K562 (cell line): ENCODE measurements around the gene SFXN2. TPM values are rescaled to one million over a fixed set of nuclear protein-coding genes. Genes with fewer than 3 reads are reported as not detected.

Experiments used
- ATAC-seq: fragments of 200-7000 bp; cut with Tn5 transposase; 3 replicates; pipeline ENCODE4 v1.9.1; 2020; ENCODE audit warnings: moderate library complexity
- BruUV-seq: library from RNA; stranded (reverse); fragments of 400-500 nt; replicated peaks from 2 replicates; lab custom pipeline; 2021; lab: Mats Ljungman, UMichigan
- CTCF ChIA-PET: fragments of 300-600 bp; formaldehyde crosslinking; extraction: SDS; loops from one replicate; lab custom pipeline; 2021; ENCODE audit warnings: low intra/inter-chr PET ratio; lab: Yijun Ruan, JAX
- POLR2A ChIA-PET: fragments of 300-600, 350-650 bp; sonication (Branson Sonifier 250); formaldehyde crosslinking; extraction: SDS; loops from one replicate; lab custom pipeline; 2021; ENCODE audit warnings: antibody characterized with exemption, inconsistent platforms; lab: Yijun Ruan, JAX
- DNase-seq, 4 experiments: peaks; one replicate each; pipeline versions ENCODE4 v3.0.0 to v3.0.0-alpha.2; 2011 to 2018; ENCODE audit warnings: low spot score in 3 of 4, mixed read lengths in 3 of 4; ENCODE audit errors: extremely low read depth in 1 of 4
- FAIRE-seq: peaks from 2 replicates; lab custom pipeline; 2011; peaks lifted over from hg19 to GRCh38; lab: Jason Lieb, UNC
- H2AFZ ChIP-seq: 2 replicates; pipeline ENCODE4 v1.6.0; 2011; ENCODE audit warnings: low read depth, low read length, control low read depth, inconsistent platforms
- H3K27ac ChIP-seq: fragments of 200-600 bp; 3 replicates; pipeline ENCODE4 v1.8.0; 2011; ENCODE audit warnings: low read depth, mild to moderate bottlenecking, control low read depth, inconsistent platforms, low read length, moderate library complexity, mixed read lengths; ENCODE audit errors: extremely low read depth
- H3K27me3 ChIP-seq, 2 experiments: fragments of 300-600 bp in 1 of 2; 2 replicates in 1 of 2; 3 replicates in 1 of 2; pipeline versions ENCODE4 v1.6.0 to v1.8.0; 2011; ENCODE audit warnings: inconsistent platforms in 2 of 2, low read length in 2 of 2, mild to moderate bottlenecking in 1 of 2, mixed read lengths in 1 of 2, moderate library complexity in 1 of 2; ENCODE audit not compliant: control insufficient read depth in 2 of 2, insufficient read depth in 2 of 2
- H3K36me3 ChIP-seq: fragments of 300-600 bp; 3 replicates; pipeline ENCODE4 v1.8.0; 2011; ENCODE audit warnings: mild to moderate bottlenecking, low read length, inconsistent platforms; ENCODE audit not compliant: control insufficient read depth, insufficient read depth
- H3K4me1 ChIP-seq, 2 experiments: fragments of 200-600 bp in 1 of 2; replicated peaks in 1 of 2; 2 replicates in 1 of 2; 3 replicates in 1 of 2; pipeline versions ENCODE4 v1.5.1 to v1.8.0; 2011; ENCODE audit warnings: inconsistent platforms in 2 of 2, low read length in 2 of 2, mild to moderate bottlenecking in 1 of 2, mixed read lengths in 1 of 2, moderate library complexity in 1 of 2; ENCODE audit not compliant: control insufficient read depth in 2 of 2, insufficient read depth in 2 of 2
- H3K4me2 ChIP-seq: 2 replicates; pipeline ENCODE4 v1.6.1; 2011; ENCODE audit warnings: low read length, control low read depth, inconsistent platforms, mixed read lengths; ENCODE audit not compliant: insufficient read depth
- H3K4me3 ChIP-seq: fragments of 200-600 bp; sonication (generic), shearing (Covaris generic); 2 replicates; pipeline ENCODE4 v1.5.1; 2016; ENCODE audit warnings: control low read depth, inconsistent platforms
- H3K79me2 ChIP-seq: fragments of 200-600 bp; 3 replicates; pipeline ENCODE4 v1.8.0; 2011; ENCODE audit warnings: low read length, inconsistent platforms; ENCODE audit not compliant: control insufficient read depth, insufficient read depth
- H3K9ac ChIP-seq, 2 experiments: 2 replicates each; pipeline versions ENCODE4 v1.6.0 to v1.6.1; 2011; ENCODE audit warnings: low read depth in 2 of 2, low read length in 2 of 2, control low read depth in 1 of 2, inconsistent platforms in 1 of 2, mild to moderate bottlenecking in 1 of 2, mixed read lengths in 1 of 2; ENCODE audit not compliant: insufficient read depth in 1 of 2
- H3K9me1 ChIP-seq: one replicate; pipeline ENCODE4 v1.6.0; 2011; ENCODE audit warnings: inconsistent platforms, mild to moderate bottlenecking, low read length, moderate library complexity; ENCODE audit not compliant: control insufficient read depth, insufficient read depth
- H3K9me3 ChIP-seq: replicated peaks from 2 replicates; pipeline ENCODE4 v1.5.1; 2011; ENCODE audit warnings: low read depth, low read length, inconsistent platforms; ENCODE audit not compliant: control insufficient read depth, insufficient read depth
- H4K20me1 ChIP-seq: replicated peaks from 2 replicates; pipeline ENCODE4 v1.6.1; 2011; ENCODE audit warnings: low read length, inconsistent platforms, mixed read lengths; ENCODE audit not compliant: control insufficient read depth, insufficient read depth
- ARNT ChIP-seq, 2 experiments: fragments of 450-650 bp; IDR thresholded peaks; 2 replicates each; pipeline ENCODE4 v1.6.1; 2016; ENCODE audit warnings: mild to moderate bottlenecking in 1 of 2
- DPF2 ChIP-seq: fragments of 450-650 bp; IDR thresholded peaks from 2 replicates; pipeline ENCODE4 v1.6.1; 2016
- E2F5 ChIP-seq: sonication (generic); formaldehyde crosslinking; IDR thresholded peaks from 2 replicates; pipeline ENCODE4 v1.8.0; 2022; ENCODE audit warnings: mild to moderate bottlenecking, missing genetic modification reagents
- FOXM1 ChIP-seq, 2 experiments: fragments of 450-650 bp in 1 of 2; sonication (generic) in 1 of 2; formaldehyde crosslinking in 1 of 2; IDR thresholded peaks; 2 replicates each; pipeline versions ENCODE4 v1.6.1 to v1.9.0; 2017 to 2022; ENCODE audit warnings: low read depth in 2 of 2, mild to moderate bottlenecking in 2 of 2, missing genetic modification reagents in 1 of 2, moderate library complexity in 1 of 2
- GATAD2A ChIP-seq: fragments of 450-650 bp; IDR thresholded peaks from 2 replicates; pipeline ENCODE4 v1.6.1; 2017
- HDAC2 ChIP-seq: fragments of 450-650 bp; IDR thresholded peaks from 2 replicates; pipeline ENCODE4 v1.6.1; 2016; ENCODE audit warnings: mild to moderate bottlenecking
- HDAC8 ChIP-seq: fragments of 450-650 bp; IDR thresholded peaks from 2 replicates; pipeline ENCODE4 v1.6.1; 2016; ENCODE audit warnings: mild to moderate bottlenecking, missing genetic modification characterization, moderate library complexity, missing compliant biosample characterization
- HDGF ChIP-seq: fragments of 450-650 bp; IDR thresholded peaks from 2 replicates; pipeline ENCODE4 v1.6.1; 2016
- KLF16 ChIP-seq: IDR thresholded peaks from 2 replicates; pipeline ENCODE4 v1.6.1; 2016; ENCODE audit warnings: antibody characterized with exemption
- MTA3 ChIP-seq: fragments of 450-650 bp; formaldehyde crosslinking; IDR thresholded peaks from 2 replicates; pipeline ENCODE4 v1.6.1; 2017; ENCODE audit warnings: mild to moderate bottlenecking, borderline replicate concordance
- NCOA1 ChIP-seq: fragments of 450-650 bp; IDR thresholded peaks from 2 replicates; pipeline ENCODE4 v1.6.1; 2016; ENCODE audit warnings: low read depth
- PCBP1 ChIP-seq: fragments of 200-400 bp; formaldehyde crosslinking; IDR thresholded peaks from 2 replicates; pipeline ENCODE4 v1.6.1; 2018; ENCODE audit warnings: mild to moderate bottlenecking, low read depth, low read length; ENCODE audit not compliant: poor library complexity, severe bottlenecking
- PML ChIP-seq: IDR thresholded peaks from 2 replicates; pipeline ENCODE4 v1.6.1; 2012; ENCODE audit warnings: low read length, inconsistent platforms
- SMARCA4 ChIP-seq: fragments of 450-650 bp; IDR thresholded peaks from 2 replicates; pipeline ENCODE4 v1.6.1; 2016
- SMARCC2 ChIP-seq: fragments of 450-650 bp; IDR thresholded peaks from 2 replicates; pipeline ENCODE4 v1.6.1; 2017; ENCODE audit warnings: antibody characterized with exemption, moderate library complexity, mild to moderate bottlenecking, low read depth
- ZBTB11 ChIP-seq, 3 experiments: fragments of 200-800 bp in 1 of 3; fragments of 250-450 bp in 1 of 3; fragments of 450-650 bp in 1 of 3; sonication (Bioruptor Pico) in 1 of 3; sonication (Bioruptor generic) in 1 of 3; formaldehyde crosslinking in 1 of 3; IDR thresholded peaks; 2 replicates each; pipeline versions ENCODE4 v1.6.1 to v1.8.0; 2016 to 2022; ENCODE audit warnings: mild to moderate bottlenecking in 2 of 3, missing genetic modification characterization in 2 of 3, missing compliant biosample characterization in 1 of 3, moderate library complexity in 1 of 3
- ZNF639 ChIP-seq, 2 experiments: fragments of 200-800 bp in 1 of 2; sonication (Bioruptor generic) in 1 of 2; sonication (generic) in 1 of 2; formaldehyde crosslinking in 1 of 2; IDR thresholded peaks in 1 of 2; conservative IDR thresholded peaks in 1 of 2; 2 replicates each; pipeline versions ENCODE4 v1.5.0 to v1.6.1; 2016 to 2020; ENCODE audit warnings: missing compliant biosample characterization in 1 of 2, missing genetic modification characterization in 1 of 2, missing genetic modification reagents in 1 of 2
- WGBS: fragments of 100-300 bp; shearing (Covaris generic); methylation state at CpG from one replicate; pipeline ENCODE4 v1.1.6; 2016; ENCODE audit warnings: low coverage, mixed read lengths; ENCODE audit not compliant: insufficient coverage; ENCODE audit errors: missing lambda C conversion rate; 5-methylcytosine and 5-hydroxymethylcytosine counted together
- in situ Hi-C: fragments of 300-500 bp; cut with MboI; formaldehyde crosslinking; loops from 4 replicates; pipeline ENCODE4 v1.15.0; 2018; ENCODE audit warnings: inconsistent platforms, mixed read lengths
- intact Hi-C: fragments of 100-400 bp; cut with micrococcal nuclease; formaldehyde crosslinking; loops from 2 replicates; pipeline ENCODE4 v1.14.2; 2022
- polyA plus RNA-seq, 8 experiments: library from polyadenylated mRNA; depleted of rRNA in 4 of 8; stranded (reverse) in 5 of 8; unstranded in 3 of 8; fragments of >200 nt; fragmentation: Nextera tagmentation in 2 of 8; fragmentation: Illumina TruSeq in 1 of 8; extraction: Ambion mirVana in 2 of 8; extraction: Trizol in 1 of 8; gene quantifications; 2 replicates each; pipeline versions ENCODE4 v1.2.1 to v1.2.3, GENCODE V29; 2011 to 2014; ENCODE audit warnings: inconsistent platforms in 1 of 8, missing spikeins in 1 of 8
- total RNA-seq, 7 experiments: library from RNA; depleted of rRNA in 6 of 7; stranded (reverse); fragments of >200 nt in 6 of 7; fragmentation: Illumina TruSeq in 2 of 7; extraction: Trizol in 2 of 7; gene quantifications; 2 replicates each; pipeline versions ENCODE4 v1.2.1 to v1.2.3, GENCODE V29; 2011 to 2021; ENCODE audit warnings: low replicate concordance in 1 of 7

The SFXN2 gene
- total and polyA plus RNA-seq, 9 of the 15 experiments (the other 6 are each of a cell fraction or from before 2014, with no cell fraction given) = 7.3 to 23.8 (median 15.7) TPM

- ChIA-PET POLR2A (interaction anchor here (0.7 kb wide), 2 partner anchors 45 to 341 kb away, joined by 3 read pairs; no protein-coding TSS in a partner anchor), CTCF (no interaction called here)
- peak; percentile 82 for ATAC-seq
- Histone ChIP-seq H3K9me1 (no peaks in the 10 kb centered on the region), H3K27me3 (no peaks in the 10 kb centered on the region), H3K4me1 (peaks cover 7 to 33% of the 10 kb centered on the region in 2 experiments; a peak in 3 of 5 replicates), H3K4me2 (peak overlapping the region; percentile 63), H3K36me3 (peaks cover 5% of the 10 kb centered on the region; the same call in 1 of the 3 replicates), H3K4me3 (no peak overlapping the region), H3K79me2 (peaks cover 25% of the 10 kb centered on the region), H2AFZ (no peak overlapping the region; the same call in 1 of the 2 replicates), H3K9ac (peak overlapping the region; percentile 43 to 72; a peak in 2 of 4 replicates), H3K27ac (peak overlapping the region; percentile 73), H3K9me3 (0 out of 2 replicates have a peak, but pooled peaks cover 1% of the 10 kb centered on the region), H4K20me1 (no peaks in the 10 kb centered on the region)
- DNase-seq = peak; percentile 60 to 84 (median 64)
- FAIRE-seq = peak; percentile 88
- no TSS peak for BruUV-seq
- in situ Hi-C loops = no loop called here
- 0% methylated on average over 5 of the region's 7 CpGs for WGBS
- intact Hi-C loops = loop anchor here (5.0 kb wide), 1 partner anchor 49 kb away; no protein-coding TSS in a partner anchor
- TF ChIP-seq ZBTB11 (CRISPR knock-in tag; IDR thresholded peaks at IDR 0.05) (peak in 1 of 3 experiments; percentile 38; a peak in 1 of 6 replicates), HDAC8 (tag) (no peak), MTA3 (0 out of 2 replicates have a peak, but pooled peaks have one; percentile 43), E2F5 (no peak), SMARCA4 (peak; percentile 87), ARNT (IDR thresholded peaks at IDR 0.05) (0 out of 4 replicates have a peak, but pooled peaks have one; percentile 23 to 29), HDGF (no peak), KLF16 (peak; percentile 71), PML (peak; percentile 74), NCOA1 (peak; percentile 47; the same call in 1 of the 2 replicates), GATAD2A (peak; percentile 69), ZNF639 (CRISPR knock-in tag; conservative IDR thresholded peaks at IDR 0.05 in 1 of 2, IDR thresholded peaks at IDR 0.05 in 1 of 2) (peak in 1 of 2 experiments; percentile 71; a peak in 1 of 4 replicates), FOXM1 (IDR thresholded peaks at IDR 0.05; ENCODE audit: low read depth) (0 out of 2 replicates have a peak, but pooled peaks have one; percentile 49), FOXM1 (CRISPR knock-in tag; IDR thresholded peaks at IDR 0.05; ENCODE audit: low read depth) (no peak), HDAC2 (peak; percentile 64), SMARCC2 (peak; percentile 29; the same call in 1 of the 2 replicates), PCBP1 (no peak), DPF2 (peak; percentile 89)
Observed at GRCh38 chr10:102763037-102763607, 48.7 kb downstream of the SFXN2 start.
